GM19324 (cell line): ENCODE results near the gene ENTHD1.
"Not testable (repeated sequence)": the region's sequence is repeated elsewhere in the genome, so short reads cannot be mapped to it uniquely, and the experiment has no call there.

ENCODE experiments used
- ATAC-seq: cut with Tn5 transposase; IDR thresholded peaks from one replicate; pipeline ENCODE4 v1.9.1; 2021; ENCODE audit warnings: mild to moderate bottlenecking, moderate library complexity; ENCODE audit not compliant: unreplicated experiment, low FRiP score

Gene ENTHD1

DNA sequence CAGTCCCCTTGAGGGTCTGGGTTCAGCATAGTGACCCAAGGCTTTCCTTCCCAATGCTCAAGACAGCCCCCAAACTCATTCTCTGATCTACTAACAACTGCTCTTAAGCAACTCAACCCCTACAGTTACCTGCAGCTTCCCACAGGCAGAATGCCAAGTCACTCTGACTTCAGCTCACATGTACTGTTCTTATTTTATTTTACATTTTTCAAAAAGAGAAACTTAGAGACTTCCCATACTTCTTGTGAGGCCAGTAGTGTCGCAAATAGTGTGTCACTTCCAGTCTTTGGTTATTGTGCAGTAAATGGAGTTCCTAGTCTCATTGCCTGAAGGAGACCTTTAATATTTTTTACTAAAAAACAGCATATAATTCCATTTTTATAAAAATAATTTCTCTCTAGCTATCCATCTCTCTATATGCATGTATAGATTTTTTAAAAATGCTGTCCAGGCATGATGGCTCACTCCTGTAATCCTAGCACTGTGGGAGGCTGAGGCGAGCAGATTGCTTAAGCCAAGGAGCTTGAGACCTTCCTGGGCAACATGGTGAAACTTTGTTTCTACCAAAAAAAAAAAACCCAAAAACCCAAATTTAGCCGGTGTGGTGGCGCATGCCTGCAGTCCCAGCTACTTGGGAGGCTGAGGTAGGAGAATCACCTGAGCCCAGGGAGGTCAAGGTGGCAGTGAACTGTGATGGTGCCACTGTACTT, 41.8 kb downstream of the ENTHD1 start:
- ATAC-seq = no peak

DNA sequence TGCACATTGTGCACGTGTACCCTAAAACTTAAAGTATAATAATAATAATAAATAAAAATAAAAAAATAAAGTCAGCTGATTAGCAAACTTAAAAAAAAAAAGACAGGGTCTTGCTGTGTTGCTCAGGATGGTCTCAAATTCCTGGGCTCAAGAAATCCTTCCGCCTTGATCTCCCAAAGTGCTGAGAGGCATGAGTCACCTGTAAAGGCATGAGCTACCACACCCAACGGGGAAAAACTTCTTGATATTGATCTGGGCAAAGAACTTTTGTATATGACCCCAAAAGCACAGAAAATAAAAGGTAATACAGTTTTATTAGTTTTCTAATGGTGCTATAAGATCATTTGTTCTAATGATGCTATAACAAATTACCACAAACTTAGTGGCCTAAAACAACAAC, 46.1 kb downstream of the ENTHD1 start:
- ATAC-seq = no peak

DNA sequence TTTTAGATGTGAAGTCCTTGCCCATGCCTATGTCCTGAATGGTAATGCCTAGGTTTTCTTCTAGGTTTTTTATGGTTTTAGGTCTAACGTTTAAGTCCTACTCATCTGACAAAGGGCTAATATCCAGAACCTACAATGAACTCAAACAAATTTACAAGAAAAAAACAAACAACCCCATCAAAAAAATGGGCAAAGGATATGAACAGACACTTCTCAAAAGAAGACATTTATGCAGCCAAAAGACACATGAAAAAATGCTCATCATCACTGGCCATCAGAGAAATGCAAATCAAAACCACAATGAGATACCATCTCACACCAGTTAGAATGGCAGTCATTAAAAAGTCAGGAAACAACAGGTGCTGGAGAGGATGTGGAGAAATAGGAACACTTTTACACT, 47.0 kb downstream of the ENTHD1 start:
- not testable (repeated sequence) for ATAC-seq

GRCh38 chr22:39845529-39845928, 48.0 kb downstream of the ENTHD1 start:
- ATAC-seq = no peak

- no peak for ATAC-seq
Observed at GRCh38 chr22:39839917-39840510, 53.5 kb downstream of the ENTHD1 start.

GRCh38 chr22:39839204-39839603, 54.4 kb downstream of the ENTHD1 start:
- ATAC-seq = no peak

- ATAC-seq = no peak
Observed at GRCh38 chr22:39833610-39834009, 60.0 kb downstream of the ENTHD1 start.

DNA sequence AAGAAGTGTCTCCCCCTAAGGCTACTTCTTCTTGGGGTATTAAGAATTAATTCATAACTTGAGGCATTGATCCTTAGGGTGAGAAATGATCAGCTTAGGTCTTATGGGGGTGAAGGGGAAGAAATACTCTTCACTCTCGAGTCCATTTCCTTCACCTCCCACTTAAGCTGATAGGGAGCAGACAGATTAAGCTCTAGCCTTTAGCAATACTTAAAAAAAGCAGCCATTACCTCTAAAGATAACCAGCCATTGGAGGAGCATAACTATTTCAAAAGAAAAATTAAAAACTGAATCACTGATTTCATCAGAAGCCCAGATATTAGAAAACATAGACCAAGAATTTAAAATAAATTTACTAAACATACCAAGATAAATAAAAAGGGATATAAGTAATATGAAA, 60.5 kb downstream of the ENTHD1 start:
- ATAC-seq = no peak

DNA sequence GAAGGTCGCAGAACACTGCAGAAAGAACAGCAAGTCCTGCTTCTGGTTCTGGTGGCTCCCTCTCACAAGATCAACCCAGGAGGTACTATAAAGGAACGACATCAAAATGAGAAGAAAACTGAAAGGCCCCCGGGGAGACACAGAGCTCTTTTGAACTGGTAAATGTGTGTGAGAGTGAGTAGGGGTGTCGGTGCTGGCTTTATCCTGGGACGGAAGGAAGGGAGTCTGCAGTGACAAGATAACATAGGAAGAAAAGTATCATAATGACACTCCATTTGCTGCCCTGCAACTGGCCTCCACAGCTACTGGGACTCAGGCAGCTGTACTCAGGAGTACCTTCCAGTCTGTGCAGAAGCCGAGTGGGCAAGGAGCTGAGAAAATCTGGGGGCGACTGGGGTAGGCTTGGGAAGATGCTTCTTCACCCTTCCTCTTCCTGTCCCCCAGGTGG, 60.9 kb downstream of the ENTHD1 start:
- no peak for ATAC-seq

DNA sequence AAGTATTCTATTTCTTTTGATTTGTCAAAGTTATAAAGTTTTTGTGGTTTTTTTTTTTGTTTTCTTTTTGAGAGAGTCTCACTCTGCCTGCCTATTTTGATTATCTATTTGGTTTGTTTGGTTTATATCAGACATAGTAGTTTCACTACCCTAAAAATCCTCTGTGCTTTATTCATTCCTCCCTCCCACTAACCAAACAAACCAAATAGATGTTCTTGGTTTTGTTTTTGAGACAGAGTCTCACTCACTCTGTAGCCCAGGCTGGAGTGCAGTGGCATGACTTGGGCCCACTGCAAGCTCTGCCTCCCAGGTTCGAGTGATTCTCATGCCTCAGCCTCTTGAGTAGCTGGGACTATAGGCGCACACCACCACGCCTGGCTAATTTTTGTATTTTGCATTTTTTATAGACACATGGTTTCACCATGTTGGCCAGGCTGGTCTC, 67.9 kb downstream of the ENTHD1 start:
- ATAC-seq = no peak

- ATAC-seq = no peak
Observed at GRCh38 chr22:39821008-39821407, 72.6 kb downstream of the ENTHD1 start.

DNA sequence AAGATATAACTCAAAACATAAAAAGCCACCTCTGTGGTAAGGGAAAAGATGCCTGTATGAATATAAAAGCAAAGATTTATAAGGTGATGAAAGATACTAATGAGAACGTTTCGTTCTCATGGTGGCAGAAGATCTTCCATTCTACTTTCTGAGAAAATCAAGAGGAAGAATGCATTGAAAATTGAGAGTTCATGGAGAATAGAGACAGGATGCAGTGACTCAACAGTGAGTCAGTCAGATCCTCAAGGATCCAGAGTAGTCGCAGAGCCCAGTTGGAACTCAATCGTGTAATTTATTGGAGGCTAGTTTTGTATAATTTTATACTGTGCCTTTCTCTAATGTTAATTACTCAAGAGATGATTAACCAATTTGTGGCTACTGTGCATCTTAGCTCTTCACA, 73.3 kb downstream of the ENTHD1 start:
- no peak for ATAC-seq

DNA sequence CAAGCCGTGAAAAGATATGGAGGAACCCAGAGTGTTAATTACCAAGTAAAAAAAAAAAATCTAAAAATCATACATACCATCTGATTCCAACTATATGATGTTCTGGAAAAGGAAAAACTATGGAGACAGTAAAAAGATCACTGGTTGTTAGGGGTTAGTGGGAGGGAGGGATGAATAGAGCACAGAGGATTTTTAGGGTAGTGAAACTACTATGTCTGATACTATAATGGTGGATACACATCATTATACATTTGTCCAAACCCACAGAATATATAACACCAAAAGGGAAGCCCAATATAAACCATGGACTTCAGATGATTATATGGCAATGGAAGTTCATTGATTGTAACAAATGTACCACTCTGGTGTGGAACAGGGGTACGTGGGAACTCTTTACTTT, 74.1 kb downstream of the ENTHD1 start:
- no peak for ATAC-seq

GRCh38 chr22:39818094-39818493, 75.5 kb downstream of the ENTHD1 start:
- no peak for ATAC-seq

- ATAC-seq = no peak
Observed at GRCh38 chr22:39815932-39816331, 77.6 kb downstream of the ENTHD1 start.

DNA sequence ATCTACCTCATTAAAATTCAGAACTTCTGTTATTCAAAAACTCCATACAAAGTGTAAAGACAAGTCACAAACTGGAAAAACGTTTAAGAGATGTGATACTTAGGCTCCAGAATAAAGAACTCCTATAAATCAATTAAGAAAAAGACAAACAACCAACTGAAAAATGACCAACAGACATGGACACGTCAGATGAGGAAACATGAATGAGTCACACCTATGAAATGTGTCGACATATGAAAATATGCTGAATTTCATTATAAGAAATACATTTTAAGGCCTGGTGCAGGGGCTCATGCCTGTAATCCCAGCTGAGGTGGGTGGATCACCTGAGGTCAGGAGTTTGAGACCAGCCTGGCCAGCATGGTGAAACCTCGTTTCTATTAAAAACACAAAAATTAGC, 78.7 kb downstream of the ENTHD1 start:
- no peak for ATAC-seq

- ATAC-seq = no peak
Observed at GRCh38 chr22:39809772-39810557, 83.6 kb downstream of the ENTHD1 start.

- no peak for ATAC-seq
Observed at GRCh38 chr22:39808081-39808480, 85.5 kb downstream of the ENTHD1 start.

- ATAC-seq = no peak
Observed at GRCh38 chr22:39806109-39806508, 87.5 kb downstream of the ENTHD1 start.

DNA sequence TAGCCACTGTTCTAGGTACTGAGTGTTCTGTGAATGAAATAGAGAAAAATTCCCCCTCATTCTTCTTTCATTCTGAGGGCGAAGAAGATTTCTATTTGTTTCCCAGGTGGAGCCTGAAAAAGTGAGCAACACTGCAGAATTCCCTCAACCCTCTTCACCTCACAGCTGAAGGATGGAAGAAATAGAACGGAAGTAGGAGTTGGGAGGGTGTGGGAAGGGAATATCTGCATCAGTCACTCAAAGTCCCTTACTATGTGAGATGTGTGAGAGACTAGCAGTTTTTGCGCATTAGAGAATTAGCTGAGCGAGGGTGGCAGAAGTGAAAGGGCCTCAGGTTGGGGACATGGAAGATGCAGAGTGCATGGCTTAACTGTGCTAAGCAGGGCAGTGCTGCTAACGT, 88.4 kb downstream of the ENTHD1 start:
- no peak for ATAC-seq

- no peak for ATAC-seq
Observed at GRCh38 chr22:39802682-39803081, 90.9 kb downstream of the ENTHD1 start.
